Mesothelial cell of epicardium (in vitro differentiated cells): ENCODE measurements around the gene YIF1B. TPM values are rescaled to one million over a fixed set of nuclear protein-coding genes. Genes with fewer than 3 reads are reported as not detected.
"Not testable (repeated sequence)": the region's sequence is repeated elsewhere in the genome, so short reads cannot be mapped to it uniquely, and the experiment has no call there.

ENCODE experiments used
- DNase-seq, 2 experiments: peaks; one replicate each; pipeline ENCODE4 v3.0.0; 2021; ENCODE audit warnings: low spot score in 2 of 2; ENCODE audit not compliant: unreplicated experiment in 2 of 2
- H3K27ac Mint-ChIP-seq: 2 replicates; pipeline ENCODE4 v1.8.0; 2021; ENCODE audit warnings: mixed read lengths
- H3K27me3 Mint-ChIP-seq: 2 replicates; pipeline ENCODE4 v1.8.0; 2021; ENCODE audit warnings: low read depth, mixed read lengths
- H3K36me3 Mint-ChIP-seq: 2 replicates; pipeline ENCODE4 v1.8.0; 2021; ENCODE audit warnings: mixed read lengths
- H3K4me1 Mint-ChIP-seq: 2 replicates; pipeline ENCODE4 v1.8.0; 2021; ENCODE audit warnings: mixed read lengths
- H3K4me3 Mint-ChIP-seq: 2 replicates; pipeline ENCODE4 v1.8.0; 2021; ENCODE audit warnings: mild to moderate bottlenecking, moderate library complexity, mixed read lengths
- H3K9me3 Mint-ChIP-seq: 2 replicates; pipeline ENCODE4 v1.8.0; 2021; ENCODE audit warnings: mixed read lengths
- total RNA-seq: library from RNA; stranded (reverse); gene quantifications from 3 replicates; pipeline ENCODE4 v1.2.1, GENCODE V29; 2021
- TF ChIP-seq, protein P1 (sequence below): fragments of 200-600 bp; sonication (generic); IDR thresholded peaks from one replicate; pipeline ENCODE4 v1.5.0; 2021; ENCODE audit warnings: antibody characterized with exemption; ENCODE audit not compliant: unreplicated experiment

YIF1B gene
- total RNA-seq, 1 donor from 2014 or later: 29.9 TPM

- no peaks in the 10 kb centered on the region for H3K36me3 Mint-ChIP-seq
- H3K27me3 Mint-ChIP-seq: peaks cover 15% of the 10 kb centered on the region
- DNase-seq: no peak
- H3K4me1 Mint-ChIP-seq: no peaks in the 10 kb centered on the region
- no peak overlapping the region for H3K4me3 Mint-ChIP-seq
- H3K27ac Mint-ChIP-seq: no peak overlapping the region
- H3K9me3 Mint-ChIP-seq: no peaks in the 10 kb centered on the region
- TF ChIP-seq, protein P1, sequence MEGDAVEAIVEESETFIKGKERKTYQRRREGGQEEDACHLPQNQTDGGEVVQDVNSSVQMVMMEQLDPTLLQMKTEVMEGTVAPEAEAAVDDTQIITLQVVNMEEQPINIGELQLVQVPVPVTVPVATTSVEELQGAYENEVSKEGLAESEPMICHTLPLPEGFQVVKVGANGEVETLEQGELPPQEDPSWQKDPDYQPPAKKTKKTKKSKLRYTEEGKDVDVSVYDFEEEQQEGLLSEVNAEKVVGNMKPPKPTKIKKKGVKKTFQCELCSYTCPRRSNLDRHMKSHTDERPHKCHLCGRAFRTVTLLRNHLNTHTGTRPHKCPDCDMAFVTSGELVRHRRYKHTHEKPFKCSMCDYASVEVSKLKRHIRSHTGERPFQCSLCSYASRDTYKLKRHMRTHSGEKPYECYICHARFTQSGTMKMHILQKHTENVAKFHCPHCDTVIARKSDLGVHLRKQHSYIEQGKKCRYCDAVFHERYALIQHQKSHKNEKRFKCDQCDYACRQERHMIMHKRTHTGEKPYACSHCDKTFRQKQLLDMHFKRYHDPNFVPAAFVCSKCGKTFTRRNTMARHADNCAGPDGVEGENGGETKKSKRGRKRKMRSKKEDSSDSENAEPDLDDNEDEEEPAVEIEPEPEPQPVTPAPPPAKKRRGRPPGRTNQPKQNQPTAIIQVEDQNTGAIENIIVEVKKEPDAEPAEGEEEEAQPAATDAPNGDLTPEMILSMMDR: no peak
Measured at GRCh38 chr19:38351865-38352395, 36.2 kb upstream of the YIF1B start.

GRCh38 chr19:38350883-38351282 is 35.1 kb upstream of the YIF1B start:
- no peak overlapping the region for H3K27ac Mint-ChIP-seq
- no peak overlapping the region for H3K4me3 Mint-ChIP-seq
- H3K4me1 Mint-ChIP-seq: no peaks in the 10 kb centered on the region
- peaks cover 4% of the 10 kb centered on the region for H3K27me3 Mint-ChIP-seq
- no peaks in the 10 kb centered on the region for H3K9me3 Mint-ChIP-seq
- H3K36me3 Mint-ChIP-seq: no peaks in the 10 kb centered on the region
- DNase-seq: no peak
- TF ChIP-seq, protein P1: no peak

- H3K4me1 Mint-ChIP-seq: no peaks in the 10 kb centered on the region
- no peak overlapping the region for H3K4me3 Mint-ChIP-seq
- H3K27me3 Mint-ChIP-seq: no peaks in the 10 kb centered on the region
- H3K36me3 Mint-ChIP-seq: no peaks in the 10 kb centered on the region
- no peak overlapping the region for H3K27ac Mint-ChIP-seq
- H3K9me3 Mint-ChIP-seq: no peaks in the 10 kb centered on the region
- DNase-seq: no peak
- TF ChIP-seq, protein P1: no peak
Measured at GRCh38 chr19:38346837-38347236, 31.1 kb upstream of the YIF1B start.

DNA sequence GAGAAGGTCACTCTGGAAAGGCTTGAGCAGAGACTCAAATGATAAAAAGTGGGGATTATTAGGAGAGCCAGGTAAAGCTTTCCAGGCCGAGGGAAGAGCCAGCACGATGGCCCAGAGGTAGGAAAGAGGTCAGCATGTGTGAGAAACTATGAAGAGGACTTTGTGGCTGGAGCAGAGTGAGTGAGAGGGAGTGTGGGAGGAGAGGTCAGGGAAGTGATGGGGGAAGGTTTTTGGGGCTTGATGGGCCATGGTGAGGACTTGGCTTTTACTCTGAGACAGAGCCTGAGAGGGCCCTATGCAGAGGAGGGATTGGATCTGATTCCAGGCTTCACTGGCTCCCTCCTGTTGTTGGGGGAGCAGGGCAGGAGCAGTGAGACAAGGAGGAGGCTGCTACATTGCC is 25.2 kb upstream of the YIF1B start:
- peaks cover 15% of the 10 kb centered on the region for H3K4me1 Mint-ChIP-seq
- H3K9me3 Mint-ChIP-seq: no peaks in the 10 kb centered on the region
- H3K4me3 Mint-ChIP-seq: no peak overlapping the region
- DNase-seq: no peak
- H3K27ac Mint-ChIP-seq: no peak overlapping the region
- no peaks in the 10 kb centered on the region for H3K27me3 Mint-ChIP-seq
- H3K36me3 Mint-ChIP-seq: peaks cover 4% of the 10 kb centered on the region
- TF ChIP-seq, protein P1: no peak

DNA sequence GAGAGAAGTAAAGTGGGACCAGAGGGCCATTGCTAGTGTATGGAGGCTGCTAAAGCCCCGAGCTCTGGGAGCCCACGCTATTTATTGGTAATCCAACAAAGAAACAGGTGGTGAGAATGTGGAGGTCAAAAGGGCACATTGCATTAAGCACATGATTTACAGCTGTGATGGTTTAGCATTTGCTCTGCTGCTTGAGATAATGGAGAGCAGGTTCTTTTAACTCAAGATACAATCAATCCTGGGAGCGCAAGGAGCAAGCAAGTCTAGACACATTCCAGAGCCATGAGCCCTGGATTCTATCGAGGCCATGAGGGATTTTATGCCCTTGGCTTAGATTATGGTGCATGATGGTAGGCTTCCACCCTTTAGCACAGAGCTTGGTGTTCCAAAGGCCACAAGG is 23.3 kb upstream of the YIF1B start:
- H3K36me3 Mint-ChIP-seq, DNase-seq, H3K9me3 Mint-ChIP-seq, H3K27me3 Mint-ChIP-seq: not testable (repeated sequence)
- H3K4me3 Mint-ChIP-seq: peak overlapping the region; percentile 44
- H3K4me1 Mint-ChIP-seq: peaks cover 15% of the 10 kb centered on the region
- H3K27ac Mint-ChIP-seq: peak overlapping the region; percentile 61

DNA sequence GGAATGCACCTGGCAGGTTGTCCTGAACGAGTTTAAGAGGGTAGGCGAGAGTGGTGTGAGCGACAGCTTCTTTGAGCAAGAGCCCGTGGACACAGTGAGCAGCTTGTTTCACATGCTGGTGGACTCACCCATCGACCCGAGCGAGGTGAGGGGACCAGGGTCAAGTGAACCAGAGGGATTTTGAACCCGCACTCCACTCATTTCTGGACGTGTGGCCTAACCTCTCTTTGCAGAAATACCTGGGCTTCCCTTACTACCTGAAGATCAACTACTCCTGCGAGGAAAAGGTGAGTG is 21.6 kb upstream of the YIF1B start:
- Mint-ChIP-seq H3K4me1 (peaks cover 15% of the 10 kb centered on the region), H3K4me3 (peak overlapping the region; percentile 87), H3K36me3 (peaks cover 4% of the 10 kb centered on the region), H3K27ac (peak overlapping the region; percentile 99), H3K9me3 (no peaks in the 10 kb centered on the region), H3K27me3 (no peaks in the 10 kb centered on the region)
- TF ChIP-seq, protein P1: no peak
- no peak for DNase-seq
